ENCODE results near the gene NRG3. TPM values are rescaled to one million over a fixed set of nuclear protein-coding genes. Genes with fewer than 3 reads are reported as not detected.

NRG3 gene
- total and polyA plus RNA-seq, 2 of the 8 experiments (the other 6 are each of a cell fraction or from before 2014, with no cell fraction given) = 4.2 to 5.0 TPM

- H3K4ac ChIP-seq (replicated peaks; ENCODE audit: insufficient read length, low read depth, low read length) = no peak overlapping the region
- no peak overlapping the region for H3K56ac ChIP-seq (replicated peaks; ENCODE audit: insufficient read length, low read depth, low read length)
- TF ChIP-seq USF2 (IDR thresholded peaks at IDR 0.05; ENCODE audit: low read length) = no peak
- H2AFZ ChIP-seq (ENCODE audit: low read length) = no peak overlapping the region
- H2BK5ac ChIP-seq (ENCODE audit: low read depth, low read length) = no peak overlapping the region
- H4K5ac ChIP-seq (ENCODE audit: insufficient read length, low read depth, low read length) = no peak overlapping the region
- H3K79me2 ChIP-seq (ENCODE audit: control insufficient read depth in 1 of 2, insufficient read depth in 2 of 2, low read length in 2 of 2) = no peaks in the 10 kb centered on the region
- CTCF ChIA-PET (ENCODE audit: partially characterized antibody) = no interaction called here
- H2BK15ac ChIP-seq (ENCODE audit: low read length) = no peak overlapping the region
- H2BK20ac ChIP-seq (ENCODE audit: low read length) = no peak overlapping the region
- H3K23ac ChIP-seq (ENCODE audit: insufficient read length) = no peak overlapping the region
- H3K4me3 ChIP-seq (ENCODE audit: extremely low read depth in 1 of 4, insufficient read depth in 2 of 4, low read depth in 3 of 4, low read length in 4 of 4) = no peak overlapping the region
- no peak overlapping the region for H3K27ac ChIP-seq (ENCODE audit: low read depth, low read length)
- no peak overlapping the region for H2BK120ac ChIP-seq (replicated peaks; ENCODE audit: low read depth, low read length)
- no peak overlapping the region for H3K14ac ChIP-seq (ENCODE audit: insufficient read length)
- H3K27me3 ChIP-seq (replicated peaks in 1 of 4; ENCODE audit: control insufficient read depth in 3 of 4, extremely low read depth in 1 of 4, insufficient read depth in 3 of 4, low read length in 3 of 4) = no peaks in the 10 kb centered on the region
- no peak overlapping the region for H4K8ac ChIP-seq (ENCODE audit: extremely low read depth, insufficient read depth, low read length)
- POLR2A ChIA-PET (ENCODE audit: partially characterized antibody) = no interaction called here
- no peak for FAIRE-seq
- no peak overlapping the region for H4K91ac ChIP-seq (replicated peaks; ENCODE audit: insufficient read length, low read length)
- no peaks in the 10 kb centered on the region for H3K79me1 ChIP-seq (ENCODE audit: low read depth, low read length)
- no peak overlapping the region for H2BK12ac ChIP-seq (ENCODE audit: low read depth, low read length)
- no peaks in the 10 kb centered on the region for H4K20me1 ChIP-seq (replicated peaks in 1 of 2; ENCODE audit: control insufficient read depth in 1 of 2, insufficient read depth in 2 of 2, low read length in 2 of 2)
- no peak overlapping the region for H3K4me2 ChIP-seq (ENCODE audit: insufficient read depth in 1 of 2, low read depth in 2 of 2, low read length in 2 of 2)
- no peaks in the 10 kb centered on the region for H3K4me1 ChIP-seq (replicated peaks in 1 of 4; ENCODE audit: control insufficient read depth in 3 of 4, insufficient read depth in 4 of 4, low read length in 3 of 4)
- H2AK5ac ChIP-seq (ENCODE audit: low read depth, low read length) = no peak overlapping the region
- no peak overlapping the region for H3K9ac ChIP-seq (replicated peaks in 1 of 4; ENCODE audit: extremely low read depth in 1 of 4, low read depth in 3 of 4, low read length in 3 of 4)
- no peak for DNase-seq (ENCODE audit: low read depth in 1 of 2, low spot score in 2 of 2)
- H3K18ac ChIP-seq (ENCODE audit: extremely low read depth, low read length) = no peak overlapping the region
- H3K9me3 ChIP-seq (ENCODE audit: insufficient read depth in 2 of 2, low read depth in 1 of 2, low read length in 1 of 2) = no peaks in the 10 kb centered on the region
- no peaks in the 10 kb centered on the region for H3K36me3 ChIP-seq (ENCODE audit: control insufficient read depth in 2 of 4, insufficient read depth in 4 of 4, low read length in 3 of 4)
- H3K23me2 ChIP-seq (ENCODE audit: low read depth, low read length) = no peaks in the 10 kb centered on the region
Observed at GRCh38 chr10:82383350-82383749, 508.4 kb downstream of the NRG3 start.
